ENCODE results near the gene MYLK. TPM values are rescaled to one million over a fixed set of nuclear protein-coding genes. Genes with fewer than 3 reads are reported as not detected.

Gene MYLK
- total RNA-seq, 1 donor = 807 TPM

DNA sequence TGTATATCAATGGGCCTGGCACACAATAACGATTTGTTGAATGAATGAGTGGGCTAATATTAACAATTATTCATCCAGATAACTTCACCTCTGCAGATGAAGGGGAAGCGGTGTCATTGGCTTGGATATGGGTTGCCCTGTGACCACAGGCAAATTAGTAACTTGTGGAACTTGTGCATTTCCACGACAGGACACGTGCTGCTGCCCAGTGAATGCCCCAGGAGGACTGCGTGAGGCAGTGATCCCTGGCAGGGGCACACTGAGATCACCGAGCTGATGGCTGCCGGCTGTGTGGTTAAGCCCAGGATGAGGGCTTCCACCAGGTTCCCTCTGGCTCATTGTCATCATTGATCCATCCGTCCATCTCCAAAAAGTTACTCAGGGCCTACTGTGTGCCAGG lies 215.2 kb downstream of the MYLK start:
- no peak for DNase-seq (ENCODE audit: low read depth)
- no peak overlapping the region for H3K4me3 ChIP-seq (ENCODE audit: low read depth, low read length)
- TF ChIP-seq, protein P1, sequence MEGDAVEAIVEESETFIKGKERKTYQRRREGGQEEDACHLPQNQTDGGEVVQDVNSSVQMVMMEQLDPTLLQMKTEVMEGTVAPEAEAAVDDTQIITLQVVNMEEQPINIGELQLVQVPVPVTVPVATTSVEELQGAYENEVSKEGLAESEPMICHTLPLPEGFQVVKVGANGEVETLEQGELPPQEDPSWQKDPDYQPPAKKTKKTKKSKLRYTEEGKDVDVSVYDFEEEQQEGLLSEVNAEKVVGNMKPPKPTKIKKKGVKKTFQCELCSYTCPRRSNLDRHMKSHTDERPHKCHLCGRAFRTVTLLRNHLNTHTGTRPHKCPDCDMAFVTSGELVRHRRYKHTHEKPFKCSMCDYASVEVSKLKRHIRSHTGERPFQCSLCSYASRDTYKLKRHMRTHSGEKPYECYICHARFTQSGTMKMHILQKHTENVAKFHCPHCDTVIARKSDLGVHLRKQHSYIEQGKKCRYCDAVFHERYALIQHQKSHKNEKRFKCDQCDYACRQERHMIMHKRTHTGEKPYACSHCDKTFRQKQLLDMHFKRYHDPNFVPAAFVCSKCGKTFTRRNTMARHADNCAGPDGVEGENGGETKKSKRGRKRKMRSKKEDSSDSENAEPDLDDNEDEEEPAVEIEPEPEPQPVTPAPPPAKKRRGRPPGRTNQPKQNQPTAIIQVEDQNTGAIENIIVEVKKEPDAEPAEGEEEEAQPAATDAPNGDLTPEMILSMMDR (IDR thresholded peaks at IDR 0.05; ENCODE audit: insufficient read depth, low read depth, low read length) = no peak

DNA sequence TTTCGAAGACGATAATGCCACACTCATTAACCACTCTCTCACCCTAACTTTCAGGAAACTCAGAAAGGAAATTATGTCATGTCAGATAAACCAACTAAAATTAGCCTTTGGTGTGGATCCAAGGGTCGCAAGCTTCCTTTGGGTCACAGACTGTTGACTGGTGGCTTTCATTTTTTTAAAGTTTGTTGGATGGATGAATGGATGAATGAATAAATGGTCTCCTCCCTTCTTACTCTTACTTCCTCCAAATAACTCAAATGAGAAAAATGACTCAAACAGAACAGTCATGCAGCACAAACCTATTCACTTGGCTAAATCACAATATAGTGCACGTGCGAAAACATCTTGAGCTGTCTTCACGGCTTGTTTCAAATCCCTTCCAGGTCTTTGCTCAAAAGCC lies 216.3 kb downstream of the MYLK start:
- no peak for DNase-seq (ENCODE audit: low read depth)
- H3K4me3 ChIP-seq (ENCODE audit: low read depth, low read length) = no peak overlapping the region
- TF ChIP-seq, protein P1 (IDR thresholded peaks at IDR 0.05; ENCODE audit: insufficient read depth, low read depth, low read length) = no peak

DNA sequence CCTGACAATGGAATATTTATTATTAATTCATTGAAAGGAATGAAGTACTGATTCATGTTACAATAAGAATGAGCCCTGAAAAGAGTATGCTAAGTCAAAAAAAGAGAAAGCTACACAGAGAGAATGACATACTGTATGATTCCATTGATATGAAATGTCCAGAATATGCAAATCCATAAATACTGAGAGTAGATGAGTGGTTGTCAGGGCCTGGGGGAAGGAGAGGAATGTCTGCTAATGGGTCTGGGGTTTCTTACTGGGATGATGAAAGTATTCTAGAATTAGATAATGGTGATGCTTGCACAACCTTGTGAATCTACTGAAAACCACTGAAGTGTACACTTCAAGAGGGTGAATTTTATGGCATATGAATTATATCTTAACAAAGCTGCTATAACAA lies 219.4 kb downstream of the MYLK start:
- no peak overlapping the region for H3K4me3 ChIP-seq (ENCODE audit: low read depth, low read length)
- TF ChIP-seq, protein P1 (IDR thresholded peaks at IDR 0.05; ENCODE audit: insufficient read depth, low read depth, low read length) = no peak
- DNase-seq (ENCODE audit: low read depth) = no peak

DNA sequence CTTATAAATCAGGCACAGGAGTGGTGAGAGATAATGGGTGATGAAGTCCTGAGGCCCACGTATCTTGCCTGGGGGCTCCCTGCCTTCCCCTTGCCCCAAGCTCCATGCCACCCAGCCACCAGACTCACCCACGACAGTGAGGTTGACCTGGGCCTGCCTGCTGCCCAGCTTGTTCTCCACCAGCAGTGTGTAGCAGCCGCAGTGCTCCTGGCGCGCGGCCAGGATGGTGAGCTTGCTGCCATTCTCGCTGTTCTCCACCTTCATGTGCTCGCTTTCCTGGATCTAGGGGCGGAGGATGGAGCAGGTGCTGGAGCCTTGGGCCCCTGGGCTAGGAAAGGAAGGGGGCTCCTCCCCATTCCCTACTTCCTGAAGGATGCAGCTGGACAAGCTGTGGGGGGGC lies 220.2 kb downstream of the MYLK start:
- DNase-seq (ENCODE audit: low read depth) = no peak
- no peak overlapping the region for H3K4me3 ChIP-seq (ENCODE audit: low read depth, low read length)
- TF ChIP-seq, protein P1 (IDR thresholded peaks at IDR 0.05; ENCODE audit: insufficient read depth, low read depth, low read length) = no peak

DNA sequence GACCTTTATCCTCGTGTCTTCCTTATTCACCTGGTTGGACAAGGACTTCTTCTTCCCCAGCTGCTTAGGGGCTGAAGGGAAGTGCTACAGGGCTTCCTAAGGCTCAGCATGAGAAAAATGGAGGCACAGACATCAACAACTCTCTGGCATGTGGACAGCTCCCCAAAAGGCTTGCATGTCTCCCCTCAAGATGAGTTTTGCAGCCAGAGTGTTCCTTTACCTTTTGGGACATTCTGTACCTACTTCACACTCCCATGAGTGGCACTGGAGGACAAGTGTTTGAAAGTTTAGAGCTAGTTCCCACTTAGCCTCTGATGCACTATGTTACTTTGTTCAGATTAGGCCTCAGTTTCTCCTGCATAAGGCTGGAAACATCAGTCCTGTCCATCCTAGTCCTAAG lies 222.2 kb downstream of the MYLK start:
- no peak overlapping the region for H3K4me3 ChIP-seq (ENCODE audit: low read depth, low read length)
- no peak for DNase-seq (ENCODE audit: low read depth)
- TF ChIP-seq, protein P1 (IDR thresholded peaks at IDR 0.05; ENCODE audit: insufficient read depth, low read depth, low read length) = no peak

DNA sequence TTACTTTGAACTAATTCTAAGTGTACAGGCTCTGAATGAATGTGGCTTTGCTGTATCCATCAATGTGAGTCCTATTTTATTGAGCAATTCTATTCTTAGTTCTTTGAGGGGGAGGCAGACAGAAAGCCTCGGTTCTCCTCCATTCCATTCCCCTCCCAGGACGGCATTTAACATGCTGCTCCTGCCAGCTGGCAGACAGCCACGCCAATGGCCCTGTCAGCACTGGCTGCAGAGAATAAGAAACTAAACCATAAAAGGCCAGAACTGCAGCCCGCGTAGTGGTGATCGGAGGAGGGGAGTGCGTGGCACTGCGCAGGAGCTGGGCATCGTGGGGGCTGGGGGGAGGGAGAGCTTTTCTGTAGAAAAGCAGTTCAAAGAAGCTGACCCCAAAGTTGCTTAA lies 223.2 kb downstream of the MYLK start:
- TF ChIP-seq, protein P1 (IDR thresholded peaks at IDR 0.05; ENCODE audit: insufficient read depth, low read depth, low read length) = no peak
- DNase-seq (ENCODE audit: low read depth) = peak; percentile 98
- H3K4me3 ChIP-seq (ENCODE audit: low read depth, low read length) = no peak overlapping the region

DNA sequence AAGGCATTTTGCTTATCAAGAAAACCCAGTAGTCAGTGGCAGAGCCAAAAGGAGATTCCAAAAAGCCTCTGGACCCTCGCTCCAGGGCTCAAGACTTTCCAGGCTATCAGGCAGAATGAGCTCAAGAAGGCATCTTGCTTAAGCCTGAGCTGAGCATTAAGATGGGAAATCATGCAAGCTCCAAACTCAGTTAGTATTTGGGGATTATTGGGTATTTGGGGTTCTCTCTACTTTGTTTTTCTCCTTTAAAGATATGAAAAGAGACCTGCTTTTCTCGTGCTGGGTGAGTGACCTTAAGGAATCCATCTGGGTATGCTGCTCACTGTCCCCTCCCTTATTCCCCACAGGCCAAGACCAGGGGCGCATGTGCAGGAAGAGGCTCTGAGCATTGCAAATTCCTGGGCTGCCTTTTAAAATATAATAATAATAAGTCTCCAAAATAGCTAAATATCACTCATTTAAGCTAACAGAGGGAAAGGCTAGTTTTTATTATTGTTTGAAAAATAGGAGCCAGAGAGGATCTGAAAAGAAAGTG lies 223.9 kb downstream of the MYLK start:
- TF ChIP-seq, protein P1 (IDR thresholded peaks at IDR 0.05; ENCODE audit: insufficient read depth, low read depth, low read length) = no peak
- no peak for DNase-seq (ENCODE audit: low read depth)
- H3K4me3 ChIP-seq (ENCODE audit: low read depth, low read length) = no peak overlapping the region
